Stimulated activated CD4-positive, alpha-beta T cell treated with anti-CD3 and anti-CD28 coated beads, Interleukin-1b, Interleukin-23, amount 100 ng/mL, for 1 hour (primary cell): ENCODE results near the gene SLC16A8.
"Not testable (repeated sequence)": the region's sequence is repeated elsewhere in the genome, so short reads cannot be mapped to it uniquely, and the experiment has no call there.

ENCODE experiments used
- DNase-seq, 2 donors: peaks; one replicate each; pipeline ENCODE4 v3.0.0-alpha.2; 2020; ENCODE audit warnings: low read depth in 2 of 2

SLC16A8 gene

GRCh38 chr22:38086001-38086845 is 2.2 kb upstream of the SLC16A8 start:
- DNase-seq, result no peak

- DNase-seq, result no peak
Measured at GRCh38 chr22:38085501-38085900, 1.5 kb upstream of the SLC16A8 start.

- no peak for DNase-seq
Measured at GRCh38 chr22:38085056-38085455, 1.1 kb upstream of the SLC16A8 start.

- DNase-seq, result no peak
Measured at GRCh38 chr22:38082986-38083710, 836 bp downstream of the SLC16A8 start.

GRCh38 chr22:38081941-38082828 is 1.8 kb downstream of the SLC16A8 start:
- DNase-seq, result no peak

GRCh38 chr22:38081636-38081940 is 2.4 kb downstream of the SLC16A8 start:
- no peak for DNase-seq

- no peak for DNase-seq
Measured at GRCh38 chr22:38080850-38081635, 2.9 kb downstream of the SLC16A8 start.

GRCh38 chr22:38080474-38080849 is 3.5 kb downstream of the SLC16A8 start:
- no peak for DNase-seq

GRCh38 chr22:38079804-38080203 is 4.2 kb downstream of the SLC16A8 start:
- DNase-seq, result no peak

GRCh38 chr22:38079208-38079607 is 4.8 kb downstream of the SLC16A8 start:
- not testable (repeated sequence) for DNase-seq

GRCh38 chr22:38078046-38078840 is 5.7 kb downstream of the SLC16A8 start:
- no peak for DNase-seq

- DNase-seq, result no peak
Measured at GRCh38 chr22:38077595-38077994, 6.4 kb downstream of the SLC16A8 start.

GRCh38 chr22:38077096-38077495 is 6.9 kb downstream of the SLC16A8 start:
- no peak for DNase-seq

GRCh38 chr22:38075961-38076360 is 8.0 kb downstream of the SLC16A8 start:
- no peak for DNase-seq

- DNase-seq, result no peak
Measured at GRCh38 chr22:38075105-38075825, 8.7 kb downstream of the SLC16A8 start.

GRCh38 chr22:38074181-38075104 is 9.5 kb downstream of the SLC16A8 start:
- no peak for DNase-seq

- no peak for DNase-seq
Measured at GRCh38 chr22:38073150-38074130, 10.5 kb downstream of the SLC16A8 start.
